Stimulated activated CD8-positive, alpha-beta memory T cell treated with anti-CD3 and anti-CD28 coated beads, Interleukin-2, amount 100 ng/mL, for 48 hours (primary cell): Measurements from ENCODE around the gene CYP3A7.
"Not testable (repeated sequence)": the region's sequence is repeated elsewhere in the genome, so short reads cannot be mapped to it uniquely, and the experiment has no call there.

Experiments
- DNase-seq, 2 donors: peaks; one replicate each; pipeline ENCODE4 v3.0.0-alpha.2; 2020; ENCODE audit warnings: low read depth in 2 of 2

CYP3A7 gene

DNA sequence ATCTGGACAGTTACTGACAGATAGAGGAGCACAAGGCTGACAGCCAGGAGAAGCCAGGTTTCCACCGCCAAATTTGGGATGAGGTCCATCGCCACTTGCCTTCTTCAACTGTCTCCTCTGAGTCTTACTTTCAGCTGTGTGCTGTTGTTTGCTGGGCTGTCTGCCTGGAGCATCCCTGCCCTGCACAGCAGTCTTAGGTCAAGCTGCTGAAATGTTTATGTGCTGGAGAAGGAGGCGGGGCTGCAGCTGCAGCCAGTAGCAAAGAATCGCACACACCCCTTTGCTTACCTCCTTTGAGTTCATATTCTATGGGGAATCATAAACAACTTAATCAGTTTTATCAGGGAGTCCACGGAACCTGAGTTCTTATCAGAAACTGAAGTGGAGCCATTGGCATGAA is 35.0 kb downstream of the CYP3A7 start:
- no peak for DNase-seq

- DNase-seq, result not testable (repeated sequence)
Measured at GRCh38 chr7:99698867-99699730, 35.9 kb downstream of the CYP3A7 start.

DNA sequence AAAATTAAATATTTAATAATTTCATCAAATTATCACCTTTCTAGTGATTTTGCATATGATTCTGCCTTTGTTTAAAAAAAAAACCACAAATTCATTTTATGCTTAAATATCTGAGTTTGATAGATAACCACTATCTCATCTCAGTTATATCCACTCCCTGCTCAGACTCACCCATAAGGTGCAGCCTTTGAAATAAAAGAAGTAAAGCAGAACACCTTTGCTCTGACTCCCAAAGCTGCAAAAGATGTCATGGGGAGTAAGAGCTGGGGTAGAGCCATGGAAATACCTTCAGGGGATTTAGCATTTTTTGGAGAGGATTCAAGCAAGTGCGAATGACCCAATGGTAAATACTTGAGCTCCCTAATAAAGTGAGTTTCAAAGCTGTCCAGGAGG is 40.1 kb downstream of the CYP3A7 start:
- DNase-seq, result no peak

GRCh38 chr7:99694201-99694911 is 40.6 kb downstream of the CYP3A7 start:
- DNase-seq, result no peak

- DNase-seq, result no peak
Measured at GRCh38 chr7:99693427-99694200, 41.4 kb downstream of the CYP3A7 start.

DNA sequence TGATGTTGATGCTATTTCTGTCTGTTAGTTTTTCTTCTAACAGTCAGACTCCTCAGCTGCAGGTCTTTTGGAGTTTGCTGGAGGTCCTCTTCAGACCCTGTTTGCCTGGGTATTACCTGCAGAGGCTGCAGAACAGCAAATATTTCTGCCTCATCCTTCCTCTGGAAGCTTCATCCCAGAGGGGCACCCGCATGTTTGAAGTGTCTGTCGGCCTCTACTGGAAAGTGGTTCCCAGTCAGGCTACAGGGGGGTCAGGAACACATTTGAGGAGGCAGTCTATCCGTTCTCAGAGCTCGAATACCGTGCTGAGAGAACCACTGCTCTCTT is 41.9 kb downstream of the CYP3A7 start:
- no peak for DNase-seq

GRCh38 chr7:99692563-99692962 is 42.4 kb downstream of the CYP3A7 start:
- DNase-seq, result not testable (repeated sequence)

- DNase-seq, result not testable (repeated sequence)
Measured at GRCh38 chr7:99691658-99692057, 43.3 kb downstream of the CYP3A7 start.

GRCh38 chr7:99690918-99691317 is 44.1 kb downstream of the CYP3A7 start:
- DNase-seq, result not testable (repeated sequence)

DNA sequence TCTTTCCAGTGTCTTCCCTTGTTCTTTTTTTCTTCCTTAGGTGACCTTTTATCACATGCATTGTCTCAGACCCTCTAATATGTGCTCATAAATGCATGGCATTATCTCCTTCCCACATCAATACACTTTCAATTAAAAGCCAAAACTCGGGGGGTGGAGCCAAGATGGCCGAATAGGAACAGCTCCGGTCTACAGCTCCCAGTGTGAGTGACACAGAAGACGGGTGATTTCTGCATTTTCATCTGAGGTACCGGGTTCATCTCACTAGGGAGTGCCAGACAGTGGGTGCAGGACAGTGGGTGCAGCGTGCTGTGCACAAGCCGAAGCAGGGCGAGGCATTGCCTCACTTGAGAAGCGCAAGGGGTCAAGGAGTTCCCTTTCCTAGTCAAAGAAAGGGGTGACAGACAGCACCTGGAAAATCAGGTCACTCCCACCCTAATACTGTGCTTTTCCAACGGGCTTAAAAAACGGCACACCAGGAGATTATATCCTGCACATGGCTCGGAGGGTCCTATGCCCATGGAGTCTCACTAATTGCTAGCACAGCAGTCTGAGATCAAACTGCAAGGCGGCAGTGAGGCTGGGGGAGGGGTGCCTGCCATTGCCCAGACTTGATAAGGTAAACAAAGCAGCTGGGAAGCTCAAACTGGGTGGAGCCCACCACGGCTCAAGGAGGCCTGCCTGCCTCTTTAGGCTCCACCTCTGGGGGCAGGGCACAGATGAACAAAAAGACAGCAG is 49.0 kb downstream of the CYP3A7 start:
- not testable (repeated sequence) for DNase-seq

- DNase-seq, result no peak
Measured at GRCh38 chr7:99685129-99685758, 49.8 kb downstream of the CYP3A7 start.

DNA sequence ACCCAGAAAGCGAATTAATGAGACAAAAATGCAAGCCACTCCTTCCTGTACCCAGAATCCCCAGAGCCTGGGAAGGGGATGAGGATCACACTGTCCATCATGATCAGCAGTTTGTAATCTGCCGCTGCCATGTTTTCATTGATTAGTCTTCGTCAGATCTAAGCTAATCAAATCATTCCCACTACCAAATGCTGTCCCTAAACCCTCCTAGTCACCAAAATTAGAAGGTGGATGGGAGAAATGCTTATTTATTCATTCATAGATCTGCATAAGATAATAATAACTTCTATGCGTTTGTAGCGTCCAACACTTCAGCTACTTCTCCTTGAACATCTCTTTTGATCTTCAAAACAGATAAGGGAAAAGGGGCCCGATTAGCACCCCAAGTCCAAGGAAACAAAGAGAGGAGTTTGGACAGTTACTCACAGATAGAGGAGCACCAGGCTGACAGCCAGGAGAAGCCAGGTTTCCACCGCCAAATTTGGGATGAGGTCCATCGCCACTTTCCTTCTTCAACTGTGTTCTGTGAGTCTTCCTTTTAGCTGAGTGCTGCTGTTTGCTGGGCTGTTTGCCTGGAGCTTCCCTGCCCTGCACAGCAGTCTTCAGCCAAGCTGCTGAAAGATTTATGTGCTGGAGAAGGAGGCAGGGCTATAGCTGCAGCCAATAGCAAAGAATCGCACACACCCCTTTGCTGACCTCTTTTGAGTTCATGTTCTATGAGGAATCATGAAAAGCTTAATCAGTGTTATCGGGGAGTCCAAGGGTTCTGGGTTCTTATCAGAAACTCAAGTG is 55.4 kb downstream of the CYP3A7 start, which contains the start of gene CYP3A5:
Gene CYP3A5 (minus strand): TSS at position 597 of the 792 bp plus-strand sequence. CDS start 100 bp downstream, at position 497.
- no peak for DNase-seq

- DNase-seq, result no peak
Measured at GRCh38 chr7:99679032-99679399, 56.0 kb downstream of the CYP3A7 start.

GRCh38 chr7:99677648-99678045 is 57.3 kb downstream of the CYP3A7 start:
- DNase-seq, result no peak

DNA sequence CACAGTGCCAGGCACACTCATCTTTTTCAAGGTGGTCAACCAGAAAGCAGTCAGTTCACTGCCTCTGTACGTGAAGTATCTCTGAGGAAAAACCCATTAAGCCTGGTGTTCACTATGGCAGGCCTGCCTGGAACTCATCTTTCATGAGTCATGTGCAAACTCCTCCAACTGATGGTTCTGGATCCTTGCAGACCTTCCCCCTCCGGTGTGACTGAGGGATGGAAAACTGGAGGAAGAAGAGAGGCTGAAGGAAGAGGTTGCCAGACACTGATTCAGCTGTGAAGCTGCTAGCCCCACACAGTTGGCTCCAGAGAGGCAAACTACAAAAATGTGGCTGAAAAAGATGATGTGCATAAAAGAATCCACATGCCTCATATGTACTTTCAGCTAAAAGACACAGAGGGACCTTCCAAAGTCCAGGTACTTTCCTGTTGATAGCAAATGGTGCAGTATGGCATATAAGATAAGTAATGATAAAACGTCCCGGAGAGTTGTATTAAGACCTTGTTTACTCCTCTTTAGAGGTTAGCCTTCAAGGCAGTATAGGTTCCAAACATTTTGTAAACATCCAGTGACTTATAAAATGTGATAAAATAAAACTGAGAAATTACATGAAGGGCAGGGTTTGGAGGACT is 57.9 kb downstream of the CYP3A7 start:
- DNase-seq, result no peak

GRCh38 chr7:99674995-99675742 is 59.8 kb downstream of the CYP3A7 start:
- DNase-seq, result no peak

GRCh38 chr7:99672573-99672972 is 62.4 kb downstream of the CYP3A7 start:
- DNase-seq, result no peak

GRCh38 chr7:99669782-99670181 is 65.2 kb downstream of the CYP3A7 start:
- DNase-seq, result no peak

GRCh38 chr7:99668541-99668940 is 66.5 kb downstream of the CYP3A7 start:
- no peak for DNase-seq
